IPS-18c (cell line): Measurements from ENCODE around the gene PLSCR2.
"Not testable (repeated sequence)": the region's sequence is repeated elsewhere in the genome, so short reads cannot be mapped to it uniquely, and the experiment has no call there.

Experiments
- H3K4me3 ChIP-seq: 2 replicates; pipeline ENCODE4 v1.7.0; 2013; ENCODE audit warnings: low read depth, mild to moderate bottlenecking, low read length, moderate library complexity; ENCODE audit not compliant: insufficient read depth
- H3K9me3 ChIP-seq: one replicate; pipeline ENCODE4 v1.6.1; 2013; ENCODE audit warnings: mild to moderate bottlenecking, low read length, moderate library complexity; ENCODE audit not compliant: control insufficient read depth, insufficient read depth

Gene PLSCR2

DNA sequence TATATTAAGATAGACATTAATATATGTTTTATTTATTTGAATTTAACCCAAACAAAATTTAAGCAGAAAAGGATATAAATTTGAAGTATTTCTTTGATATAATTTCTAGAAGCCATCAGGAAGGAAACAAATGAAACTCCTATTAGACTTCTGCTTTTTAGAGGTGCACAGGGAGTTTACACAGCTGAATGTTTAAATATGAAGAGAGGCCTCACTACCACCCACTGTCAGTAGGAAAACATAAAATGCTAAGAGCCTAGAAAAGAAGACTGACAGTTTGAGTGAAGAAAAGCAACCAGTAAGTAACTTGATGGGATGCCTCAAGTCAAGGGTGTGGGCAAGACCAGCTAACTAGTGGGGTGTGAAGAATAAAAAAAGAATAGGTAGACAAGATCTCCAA lies 19.7 kb downstream of the PLSCR2 start:
- no peak overlapping the region for H3K4me3 ChIP-seq
- H3K9me3 ChIP-seq: peaks cover 4% of the 10 kb centered on the region

DNA sequence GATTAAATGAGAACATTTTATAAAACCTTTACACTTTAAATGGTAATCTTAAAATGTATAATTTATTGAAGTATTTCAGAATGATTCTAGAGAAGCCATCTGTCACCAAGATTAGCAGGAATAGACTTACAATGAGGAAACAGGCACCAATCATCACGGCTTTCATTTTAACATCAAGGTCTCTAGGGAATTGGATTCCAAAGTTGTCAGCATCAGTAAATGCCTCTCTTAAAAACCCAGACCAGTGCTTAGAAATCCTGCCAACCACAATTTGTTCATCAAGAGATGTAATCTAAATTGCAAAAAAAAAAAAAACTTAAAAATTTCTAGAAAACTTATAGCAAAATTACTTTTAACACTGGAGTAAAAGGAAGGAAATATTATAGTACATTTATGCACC lies 20.3 kb downstream of the PLSCR2 start:
- Histone ChIP-seq H3K4me3 (no peak overlapping the region), H3K9me3 (peaks cover 4% of the 10 kb centered on the region)

DNA sequence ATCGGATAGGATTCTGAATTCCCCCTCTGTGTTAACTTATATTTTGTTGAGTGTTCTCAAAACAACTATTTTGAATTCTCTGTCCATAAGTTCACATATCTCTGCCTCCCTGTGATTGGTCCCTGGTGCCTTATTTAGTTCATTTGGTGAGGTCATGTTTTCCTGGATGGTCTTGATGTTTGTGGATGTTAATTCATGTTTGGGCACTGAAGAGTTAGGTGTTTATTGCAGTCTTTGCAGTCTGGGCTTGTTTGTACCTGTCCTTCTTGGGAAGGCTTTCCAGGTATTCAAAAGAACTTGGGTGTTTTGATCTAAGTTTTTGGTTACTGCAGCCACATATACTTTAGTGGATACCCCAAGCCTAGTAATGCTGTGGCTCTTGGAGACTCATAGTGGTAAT lies 23.3 kb downstream of the PLSCR2 start:
- H3K9me3 ChIP-seq: peaks cover 4% of the 10 kb centered on the region
- no peak overlapping the region for H3K4me3 ChIP-seq

DNA sequence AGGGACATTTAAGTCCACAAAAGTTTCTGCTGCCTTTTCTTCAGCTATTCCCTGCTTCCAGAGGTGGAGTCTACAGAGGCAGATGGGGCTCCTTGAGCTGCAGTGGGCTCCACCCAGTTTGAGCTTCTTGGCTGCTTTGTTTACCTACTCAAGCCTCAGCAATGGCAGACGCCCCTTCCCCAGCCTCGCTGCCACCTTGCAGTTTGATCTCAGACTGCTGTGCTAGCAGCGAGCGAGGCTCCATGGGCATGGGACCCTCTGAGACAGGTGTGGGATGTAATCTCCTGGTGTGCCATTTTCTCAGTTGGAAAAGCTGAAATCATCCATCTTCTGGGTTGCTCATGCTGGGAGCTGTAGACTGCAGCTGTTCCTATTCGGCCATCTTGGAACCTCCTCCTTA lies 29.1 kb downstream of the PLSCR2 start:
- H3K4me3 ChIP-seq, H3K9me3 ChIP-seq: not testable (repeated sequence)

- Histone ChIP-seq H3K4me3 (no peak overlapping the region), H3K9me3 (peaks cover 2% of the 10 kb centered on the region)
Observed at GRCh38 chr3:146432066-146432465, 37.3 kb downstream of the PLSCR2 start.

- H3K4me3 ChIP-seq: no peak overlapping the region
- H3K9me3 ChIP-seq: peaks cover 2% of the 10 kb centered on the region
Observed at GRCh38 chr3:146431240-146431639, 38.1 kb downstream of the PLSCR2 start.

DNA sequence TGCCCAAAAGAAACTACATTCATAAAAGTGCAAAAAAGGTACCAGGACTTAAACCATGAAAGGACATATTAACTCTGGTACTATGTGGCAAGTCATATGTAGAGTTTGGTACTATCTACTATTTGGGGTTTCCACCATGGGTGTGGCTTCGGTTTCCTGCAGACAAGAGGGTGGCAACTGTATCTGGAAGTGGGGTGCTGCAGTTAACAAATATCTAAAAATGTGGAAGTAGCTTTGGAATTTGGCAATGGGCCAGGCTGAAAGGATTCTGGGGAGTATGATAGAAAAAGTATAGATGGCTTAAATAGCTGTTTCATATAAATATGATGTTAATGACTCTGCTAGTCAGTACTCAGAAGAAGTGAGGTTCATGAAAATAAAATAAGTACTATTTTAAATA lies 44.0 kb downstream of the PLSCR2 start:
- Histone ChIP-seq H3K9me3 (no peaks in the 10 kb centered on the region), H3K4me3 (no peak overlapping the region)

DNA sequence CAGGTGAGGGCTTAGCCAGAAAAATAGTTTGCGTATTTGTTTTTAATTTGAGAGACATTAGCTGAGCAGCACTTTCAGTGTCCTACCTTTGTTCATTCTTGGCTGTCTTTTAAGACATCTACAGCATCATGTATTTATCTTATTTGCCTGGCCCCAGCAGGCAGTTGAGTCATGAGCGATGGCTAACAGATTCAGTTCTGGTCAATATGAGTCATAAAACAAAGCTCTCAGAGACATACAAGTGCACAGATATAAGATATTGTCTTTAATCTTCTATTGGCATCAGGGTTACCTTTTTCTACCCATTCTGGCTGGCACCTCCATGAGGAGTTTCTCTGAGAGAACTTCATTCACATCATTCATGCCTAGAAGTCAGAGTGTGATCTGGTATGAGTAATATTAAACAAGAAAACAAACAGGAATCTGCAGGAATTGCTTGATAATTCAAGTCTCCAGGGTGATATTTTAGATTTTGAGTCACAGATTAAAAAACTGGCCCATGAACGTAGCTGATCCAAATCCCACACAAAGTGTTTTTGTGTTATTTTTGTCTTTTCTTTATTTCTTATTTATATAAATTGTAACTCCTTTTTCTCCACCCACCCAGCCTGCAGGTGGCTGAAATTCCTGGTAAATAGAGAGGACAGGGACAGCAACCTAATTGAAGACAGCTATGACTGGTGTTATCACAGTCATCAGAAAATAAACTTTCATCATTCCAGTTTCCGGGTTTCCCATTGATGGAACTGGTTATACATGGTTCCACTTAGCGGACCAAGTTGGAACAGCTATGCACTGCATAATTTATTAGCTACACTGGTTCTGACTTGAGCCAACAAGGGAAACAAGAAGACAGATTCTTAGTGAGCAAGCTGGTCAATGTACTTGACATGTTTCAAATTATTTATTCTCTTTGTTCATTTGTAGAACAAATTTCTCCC lies 47.3 kb downstream of the PLSCR2 start:
- no peaks in the 10 kb centered on the region for H3K9me3 ChIP-seq
- H3K4me3 ChIP-seq: no peak overlapping the region

- Histone ChIP-seq H3K9me3 (peaks cover 3% of the 10 kb centered on the region), H3K4me3 (no peak overlapping the region)
Observed at GRCh38 chr3:146416366-146416765, 53.0 kb downstream of the PLSCR2 start.

- H3K9me3 ChIP-seq: peaks cover 3% of the 10 kb centered on the region
- H3K4me3 ChIP-seq: no peak overlapping the region
Observed at GRCh38 chr3:146414010-146414409, 55.4 kb downstream of the PLSCR2 start.

- not testable (repeated sequence) for H3K4me3 ChIP-seq, H3K9me3 ChIP-seq
Observed at GRCh38 chr3:146412711-146413110, 56.6 kb downstream of the PLSCR2 start.

- Histone ChIP-seq H3K9me3 (peaks cover 3% of the 10 kb centered on the region), H3K4me3 (no peak overlapping the region)
Observed at GRCh38 chr3:146407956-146408355, 61.4 kb downstream of the PLSCR2 start.

DNA sequence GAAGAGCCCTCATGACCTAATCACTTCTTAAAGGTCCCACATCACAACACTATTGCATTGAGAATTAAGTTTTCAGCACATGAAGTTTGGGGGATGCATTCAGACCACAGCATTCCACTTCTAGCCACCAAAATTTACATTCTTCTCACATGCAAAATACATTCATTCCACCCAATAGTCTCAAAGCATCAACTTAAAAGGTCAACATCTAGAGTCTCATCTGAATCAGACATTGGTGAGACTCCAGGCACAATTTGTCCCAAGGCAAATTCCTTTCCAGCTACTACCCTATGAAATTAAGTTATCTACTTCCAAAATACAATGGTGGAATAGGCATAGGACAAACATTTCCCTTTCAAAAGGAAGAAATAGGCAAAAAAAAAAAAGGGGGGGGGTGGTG lies 64.9 kb downstream of the PLSCR2 start:
- H3K4me3 ChIP-seq: no peak overlapping the region
- H3K9me3 ChIP-seq: no peaks in the 10 kb centered on the region

DNA sequence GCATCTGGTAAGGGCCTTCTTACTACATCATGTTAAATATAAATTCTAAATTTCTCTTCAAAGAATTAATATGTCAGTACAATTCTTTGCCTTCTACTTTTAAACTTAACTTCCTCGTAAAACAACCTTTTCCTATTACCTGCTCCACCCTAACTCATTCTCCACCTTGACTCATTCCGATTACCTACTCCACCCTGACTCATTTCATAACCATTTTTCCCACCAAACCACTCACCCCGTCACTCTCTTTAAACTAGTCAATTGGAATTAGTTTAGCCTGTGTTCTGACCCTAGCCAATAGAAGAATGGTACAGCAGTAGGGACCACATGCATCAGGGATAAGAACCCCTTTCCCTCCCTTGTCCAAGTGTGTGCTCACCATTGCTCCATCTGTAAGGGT lies 65.6 kb downstream of the PLSCR2 start:
- no peak overlapping the region for H3K4me3 ChIP-seq

GRCh38 chr3:146396792-146397191 lies 72.6 kb downstream of the PLSCR2 start:
- Histone ChIP-seq H3K4me3 (no peak overlapping the region), H3K9me3 (no peaks in the 10 kb centered on the region)

More for the DNA sequence above, 65.6 kb downstream of the PLSCR2 start:
- no peaks in the 10 kb centered on the region for H3K9me3 ChIP-seq

DNA sequence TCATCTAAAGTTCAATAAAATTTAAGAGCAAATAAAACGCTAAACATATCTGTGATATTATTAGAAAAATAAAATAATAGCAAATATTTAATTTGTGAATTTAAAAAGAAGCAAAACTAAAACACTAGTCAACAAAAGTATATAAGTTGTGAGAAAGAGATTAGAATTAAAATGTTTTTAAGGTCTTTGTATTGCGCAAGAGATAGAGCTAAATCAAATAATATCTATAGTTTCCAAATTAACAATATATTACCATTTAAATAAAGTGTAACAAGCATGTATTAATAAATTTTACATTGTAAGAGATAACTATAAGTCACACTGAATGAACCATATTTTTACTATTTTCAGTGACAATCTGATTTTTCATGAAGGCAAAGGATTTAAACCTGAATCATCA lies 74.2 kb downstream of the PLSCR2 start:
- no peak overlapping the region for H3K4me3 ChIP-seq
- H3K9me3 ChIP-seq: no peaks in the 10 kb centered on the region

GRCh38 chr3:146390957-146391356 lies 78.4 kb downstream of the PLSCR2 start:
- Histone ChIP-seq H3K4me3 (no peak overlapping the region), H3K9me3 (no peaks in the 10 kb centered on the region)

DNA sequence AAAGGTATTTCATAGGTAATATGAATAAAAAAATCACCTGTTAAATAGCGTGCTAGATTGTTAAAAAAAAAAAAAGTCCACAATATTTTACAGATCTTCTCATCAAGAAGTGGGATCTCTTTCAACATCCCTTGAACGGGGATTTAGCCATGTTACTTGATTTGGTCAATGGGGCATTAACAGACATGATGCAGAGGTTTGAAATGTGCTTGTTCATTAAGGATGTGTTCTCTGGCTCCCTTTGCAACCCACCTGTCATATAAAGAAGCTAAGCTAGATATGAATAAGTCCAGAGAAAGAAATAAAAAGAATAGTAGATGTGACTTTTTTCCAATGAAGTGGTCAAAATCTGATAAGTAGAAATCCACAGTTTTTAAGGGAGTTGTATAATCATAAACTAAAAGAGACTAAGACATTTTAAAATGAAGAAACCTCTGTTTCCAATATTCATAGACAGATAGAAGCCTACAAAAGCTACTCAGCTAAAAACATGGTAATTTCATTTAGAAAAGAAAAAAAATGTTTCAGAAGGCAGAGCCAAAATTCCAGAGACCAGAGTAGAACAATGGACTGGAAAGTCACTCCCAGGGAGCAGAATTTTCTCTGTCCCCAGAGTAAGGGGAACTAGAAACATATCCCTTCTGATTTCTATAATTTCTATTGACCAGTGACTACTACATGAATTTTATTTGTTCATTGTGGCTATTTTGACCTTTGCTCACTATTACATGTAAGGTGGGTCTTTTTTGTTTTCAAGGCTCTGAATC lies 79.2 kb downstream of the PLSCR2 start:
- no peaks in the 10 kb centered on the region for H3K9me3 ChIP-seq
- H3K4me3 ChIP-seq: no peak overlapping the region
